Hepatocyte (in vitro differentiated cells): ENCODE measurements around the gene SKAP1. TPM values are rescaled to one million over a fixed set of nuclear protein-coding genes. Genes with fewer than 3 reads are reported as not detected.

Experiments used
- DNase-seq: peaks from one replicate; pipeline ENCODE4 v3.0.0-alpha.2; 2016; ENCODE audit warnings: low spot score
- H2AFZ ChIP-seq: fragments of 200-600 bp; sonication (generic); 2 replicates; pipeline ENCODE4 v1.6.0; 2016; ENCODE audit warnings: antibody characterized with exemption, mild to moderate bottlenecking
- H3K27ac ChIP-seq: fragments of 200-600 bp; sonication (generic); 2 replicates; pipeline ENCODE4 v1.5.1; 2016; ENCODE audit warnings: mild to moderate bottlenecking
- H3K27me3 ChIP-seq: fragments of 200-600 bp; sonication (generic); 2 replicates; pipeline ENCODE4 v1.6.1; 2016
- H3K36me3 ChIP-seq: fragments of 200-600 bp; sonication (generic); replicated peaks from 2 replicates; pipeline ENCODE4 v1.5.1; 2016; ENCODE audit warnings: low read depth; ENCODE audit not compliant: insufficient read depth
- H3K4me1 ChIP-seq: fragments of 200-600 bp; sonication (generic); 2 replicates; pipeline ENCODE4 v1.5.1; 2016; ENCODE audit warnings: mild to moderate bottlenecking, moderate library complexity; ENCODE audit not compliant: insufficient read depth
- H3K4me2 ChIP-seq: fragments of 200-600 bp; sonication (generic); 2 replicates; pipeline ENCODE4 v1.6.0; 2016
- H3K4me3 ChIP-seq: fragments of 200-600 bp; sonication (generic); 2 replicates; pipeline ENCODE4 v1.5.1; 2016; ENCODE audit warnings: mild to moderate bottlenecking
- H3K79me2 ChIP-seq: fragments of 200-600 bp; sonication (generic); 2 replicates; pipeline ENCODE4 v1.6.0; 2017; ENCODE audit warnings: mild to moderate bottlenecking
- H3K9me2 ChIP-seq: fragments of 200-600 bp; sonication (generic); replicated peaks from 2 replicates; pipeline ENCODE4 v1.6.0; 2017; ENCODE audit warnings: mild to moderate bottlenecking; ENCODE audit not compliant: insufficient read depth
- H3K9me3 ChIP-seq: fragments of 200-600 bp; sonication (generic); 2 replicates; pipeline ENCODE4 v1.5.1; 2016; ENCODE audit warnings: low read depth, mild to moderate bottlenecking
- H4K20me1 ChIP-seq: fragments of 200-600 bp; sonication (generic); 2 replicates; pipeline ENCODE4 v1.6.0; 2016; ENCODE audit warnings: mild to moderate bottlenecking; ENCODE audit not compliant: insufficient read depth, poor library complexity, severe bottlenecking
- EZH2 ChIP-seq: fragments of 200-600 bp; sonication (generic); IDR thresholded peaks from 2 replicates; pipeline ENCODE4 v1.6.1; 2016; ENCODE audit warnings: antibody characterized with exemption, mild to moderate bottlenecking, borderline replicate concordance
- EZH2phosphoT487 ChIP-seq: fragments of 200-600 bp; sonication (generic); IDR thresholded peaks from one replicate; pipeline ENCODE4 v1.6.1; 2018; ENCODE audit warnings: antibody characterized with exemption, mild to moderate bottlenecking, low read depth, moderate library complexity; ENCODE audit not compliant: unreplicated experiment, severe bottlenecking
- WGBS: methylation state at CpG from one replicate; pipeline ENCODE4 v1.1.6; 2016; ENCODE audit warnings: low lambda C conversion rate; ENCODE audit errors: missing lambda C conversion rate; 5-methylcytosine and 5-hydroxymethylcytosine counted together
- polyA plus RNA-seq: library from polyadenylated mRNA; unstranded; fragments of >200 nt; fragmentation: Nextera tagmentation; extraction: Ambion mirVana; gene quantifications from 2 replicates; pipeline ENCODE4 v1.2.1, GENCODE V29; 2016
- total RNA-seq: library from RNA; depleted of rRNA; stranded (reverse); fragments of >200 nt; gene quantifications from 2 replicates; pipeline ENCODE4 v1.2.3, GENCODE V29; 2014
- TF ChIP-seq, protein P1 (sequence below): fragments of 200-600 bp; sonication (generic); IDR thresholded peaks from 2 replicates; pipeline ENCODE4 v1.5.1; 2016; ENCODE audit warnings: antibody characterized with exemption, mild to moderate bottlenecking; ENCODE audit not compliant: poor library complexity

Gene SKAP1
- total and polyA plus RNA-seq, 2 experiments from 2014 or later: 1.4 to 3.0 TPM

DNA sequence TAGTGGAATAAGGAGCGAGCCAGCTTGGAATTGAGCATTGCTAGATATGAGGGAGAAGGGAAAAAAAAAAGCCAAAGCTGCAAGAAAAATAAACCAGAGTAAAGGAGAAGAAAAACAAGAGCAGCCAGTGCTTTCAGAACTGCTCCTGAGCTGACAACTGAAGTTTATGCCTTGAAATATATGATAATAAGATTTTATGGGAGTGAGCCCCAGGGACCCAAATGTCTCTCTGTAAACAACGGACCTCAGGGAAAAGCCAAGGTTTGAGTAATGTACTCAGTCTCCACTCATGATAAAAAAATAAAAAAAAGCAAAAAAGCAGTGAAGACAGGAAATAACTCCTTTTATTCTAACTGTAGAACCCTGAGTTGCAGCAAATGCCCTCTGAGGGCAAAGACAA, 189.9 kb downstream of the SKAP1 start:
- no peak overlapping the region for H2AFZ ChIP-seq
- no peaks in the 10 kb centered on the region for H4K20me1 ChIP-seq
- 58% methylated on average over 2 of the region's 2 CpGs for WGBS
- no peaks in the 10 kb centered on the region for H3K36me3 ChIP-seq
- H3K79me2 ChIP-seq: no peaks in the 10 kb centered on the region
- no peak overlapping the region for H3K4me3 ChIP-seq
- H3K9me3 ChIP-seq: no peaks in the 10 kb centered on the region
- no peaks in the 10 kb centered on the region for H3K27me3 ChIP-seq
- peak overlapping the region; percentile 81 for H3K27ac ChIP-seq
- H3K9me2 ChIP-seq: no peaks in the 10 kb centered on the region
- DNase-seq: no peak
- no peak overlapping the region for H3K4me2 ChIP-seq
- H3K4me1 ChIP-seq: peaks cover 43% of the 10 kb centered on the region
- TF ChIP-seq, protein P1, sequence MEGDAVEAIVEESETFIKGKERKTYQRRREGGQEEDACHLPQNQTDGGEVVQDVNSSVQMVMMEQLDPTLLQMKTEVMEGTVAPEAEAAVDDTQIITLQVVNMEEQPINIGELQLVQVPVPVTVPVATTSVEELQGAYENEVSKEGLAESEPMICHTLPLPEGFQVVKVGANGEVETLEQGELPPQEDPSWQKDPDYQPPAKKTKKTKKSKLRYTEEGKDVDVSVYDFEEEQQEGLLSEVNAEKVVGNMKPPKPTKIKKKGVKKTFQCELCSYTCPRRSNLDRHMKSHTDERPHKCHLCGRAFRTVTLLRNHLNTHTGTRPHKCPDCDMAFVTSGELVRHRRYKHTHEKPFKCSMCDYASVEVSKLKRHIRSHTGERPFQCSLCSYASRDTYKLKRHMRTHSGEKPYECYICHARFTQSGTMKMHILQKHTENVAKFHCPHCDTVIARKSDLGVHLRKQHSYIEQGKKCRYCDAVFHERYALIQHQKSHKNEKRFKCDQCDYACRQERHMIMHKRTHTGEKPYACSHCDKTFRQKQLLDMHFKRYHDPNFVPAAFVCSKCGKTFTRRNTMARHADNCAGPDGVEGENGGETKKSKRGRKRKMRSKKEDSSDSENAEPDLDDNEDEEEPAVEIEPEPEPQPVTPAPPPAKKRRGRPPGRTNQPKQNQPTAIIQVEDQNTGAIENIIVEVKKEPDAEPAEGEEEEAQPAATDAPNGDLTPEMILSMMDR: no peak
- no peak for TF ChIP-seq EZH2phosphoT487
- no peak for TF ChIP-seq EZH2

DNA sequence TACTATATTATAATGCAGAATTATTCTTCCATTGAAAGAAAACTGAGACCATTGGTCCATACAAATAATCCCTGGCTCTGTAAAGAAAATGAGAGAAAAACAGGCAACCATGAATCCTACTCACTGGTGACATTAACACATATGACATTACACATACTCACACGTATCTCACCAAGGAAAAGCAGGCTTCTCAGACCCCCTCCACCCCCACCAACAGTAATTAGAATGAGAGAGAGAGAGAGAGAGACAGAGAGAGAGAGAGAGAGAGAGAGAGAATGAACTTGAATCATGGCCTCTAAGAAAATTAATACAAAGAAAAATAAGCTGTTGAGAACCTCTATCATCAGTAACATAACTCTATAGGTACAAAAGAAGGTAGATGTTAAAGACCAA, 190.4 kb downstream of the SKAP1 start:
- TF ChIP-seq EZH2phosphoT487: no peak
- TF ChIP-seq, protein P1: no peak
- TF ChIP-seq EZH2: no peak
- Histone ChIP-seq H4K20me1 (no peaks in the 10 kb centered on the region), H3K4me1 (peaks cover 37% of the 10 kb centered on the region), H3K4me3 (no peak overlapping the region), H3K9me2 (no peaks in the 10 kb centered on the region), H3K79me2 (no peaks in the 10 kb centered on the region), H3K27me3 (no peaks in the 10 kb centered on the region), H3K9me3 (no peaks in the 10 kb centered on the region), H3K4me2 (no peak overlapping the region), H3K27ac (no peak overlapping the region), H2AFZ (no peak overlapping the region), H3K36me3 (no peaks in the 10 kb centered on the region)
- DNase-seq: no peak
- 54% methylated on average over 1 of the region's 1 CpG for WGBS

DNA sequence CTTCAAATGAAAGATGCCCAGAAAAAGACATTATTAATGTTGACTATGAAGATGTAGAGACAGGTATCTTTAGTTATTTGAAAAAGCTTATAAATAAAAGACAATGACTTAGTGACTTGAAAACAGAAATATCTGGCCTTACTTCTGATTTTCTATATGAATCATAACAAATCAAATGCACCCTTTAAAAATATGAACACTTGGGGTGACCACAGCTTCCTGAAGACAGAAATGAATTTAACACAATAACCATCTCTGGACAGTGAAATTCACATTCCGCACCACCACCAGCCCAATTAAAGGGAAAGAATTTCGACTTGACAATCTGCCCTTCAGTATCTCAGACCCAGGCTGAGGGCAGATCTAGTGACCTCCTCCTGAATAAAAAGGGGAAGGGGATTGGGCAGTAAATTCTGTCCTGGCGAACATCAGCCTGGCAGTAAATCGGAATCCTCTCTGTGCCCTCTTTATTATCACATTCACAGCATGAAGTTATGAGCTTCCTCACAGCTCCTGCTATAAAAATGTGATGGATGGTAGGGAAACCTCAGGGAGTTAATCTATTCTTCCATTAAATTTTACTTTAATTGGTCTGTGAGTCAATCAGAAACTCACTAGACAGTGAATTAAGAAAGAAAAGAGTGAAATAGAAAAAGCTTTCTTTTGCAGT, 190.9 kb downstream of the SKAP1 start:
- Histone ChIP-seq H3K27me3 (no peaks in the 10 kb centered on the region), H3K27ac (no peak overlapping the region), H4K20me1 (no peaks in the 10 kb centered on the region), H3K4me1 (peaks cover 37% of the 10 kb centered on the region), H2AFZ (no peak overlapping the region), H3K4me3 (no peak overlapping the region), H3K4me2 (no peak overlapping the region), H3K79me2 (no peaks in the 10 kb centered on the region), H3K36me3 (no peaks in the 10 kb centered on the region), H3K9me2 (no peaks in the 10 kb centered on the region), H3K9me3 (no peaks in the 10 kb centered on the region)
- WGBS: 86% methylated on average over 4 of the region's 4 CpGs
- TF ChIP-seq EZH2phosphoT487: no peak
- TF ChIP-seq, protein P1: no peak
- TF ChIP-seq EZH2: no peak
- DNase-seq: no peak

DNA sequence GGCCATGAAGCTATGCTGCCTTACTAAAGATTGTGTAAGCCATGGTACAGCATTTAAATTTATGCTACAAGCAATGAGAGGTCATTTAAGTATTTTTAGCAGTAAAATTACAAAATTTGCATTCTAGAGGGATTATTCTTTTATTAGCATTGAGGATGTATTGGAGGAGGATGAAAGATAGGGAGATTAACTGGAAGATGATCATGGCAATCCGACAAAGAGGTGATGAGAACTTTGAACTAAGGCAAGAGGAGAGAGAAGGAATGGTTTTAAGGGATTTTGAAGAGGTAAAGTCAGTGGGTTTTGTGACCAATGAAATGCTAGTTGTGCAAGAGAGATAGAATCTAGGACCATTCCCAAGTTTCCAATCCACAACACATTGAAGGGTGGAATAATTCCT, 192.6 kb downstream of the SKAP1 start:
- H3K4me1 ChIP-seq: peaks cover 28% of the 10 kb centered on the region
- H3K4me3 ChIP-seq: no peak overlapping the region
- H4K20me1 ChIP-seq: no peaks in the 10 kb centered on the region
- H3K9me3 ChIP-seq: no peaks in the 10 kb centered on the region
- no peaks in the 10 kb centered on the region for H3K27me3 ChIP-seq
- WGBS: 84% methylated on average over 1 of the region's 1 CpG
- TF ChIP-seq, protein P1: no peak
- no peak for TF ChIP-seq EZH2phosphoT487
- H3K27ac ChIP-seq: no peak overlapping the region
- no peaks in the 10 kb centered on the region for H3K79me2 ChIP-seq
- no peaks in the 10 kb centered on the region for H3K9me2 ChIP-seq
- no peak overlapping the region for H2AFZ ChIP-seq
- no peak overlapping the region for H3K4me2 ChIP-seq
- no peaks in the 10 kb centered on the region for H3K36me3 ChIP-seq
- DNase-seq: no peak
